ENCODE measurements around the gene MYO10. TPM values are rescaled to one million over a fixed set of nuclear protein-coding genes. Genes with fewer than 3 reads are reported as not detected.

The MYO10 gene
- total and polyA plus RNA-seq, 2 experiments from 2014 or later = 33.7 to 52.4 TPM

GRCh38 chr5:16975950-16976624 is 40.0 kb upstream of the MYO10 start:
- Histone ChIP-seq H3K4me1 (ENCODE audit: insufficient read depth) (no peaks in the 10 kb centered on the region), H3K27ac (no peak overlapping the region), H3K4me2 (no peak overlapping the region), H3K9me3 (ENCODE audit: low read depth) (no peaks in the 10 kb centered on the region), H3K4me3 (no peak overlapping the region), H3K79me2 (no peaks in the 10 kb centered on the region), H3K9me2 (replicated peaks; ENCODE audit: insufficient read depth) (no peaks in the 10 kb centered on the region), H3K27me3 (no peaks in the 10 kb centered on the region), H3K36me3 (replicated peaks; ENCODE audit: insufficient read depth, low read depth) (no peaks in the 10 kb centered on the region), H2AFZ (no peak overlapping the region), H4K20me1 (ENCODE audit: insufficient read depth, poor library complexity, severe bottlenecking) (no peaks in the 10 kb centered on the region)
- TF ChIP-seq EZH2 (IDR thresholded peaks at IDR 0.05; ENCODE audit: borderline replicate concordance) = no peak
- TF ChIP-seq CTCF (IDR thresholded peaks at IDR 0.05; ENCODE audit: poor library complexity) = no peak
- no peak for TF ChIP-seq EZH2phosphoT487 (IDR thresholded peaks at IDR 0.05; ENCODE audit: low read depth, severe bottlenecking, unreplicated experiment)
- WGBS (ENCODE audit: low lambda C conversion rate, missing lambda C conversion rate) = 93% methylated on average over 2 of the region's 2 CpGs
- DNase-seq (ENCODE audit: low spot score) = no peak

GRCh38 chr5:16974981-16975380 is 38.9 kb upstream of the MYO10 start:
- H3K79me2 ChIP-seq = no peaks in the 10 kb centered on the region
- H3K36me3 ChIP-seq (replicated peaks; ENCODE audit: insufficient read depth, low read depth) = no peaks in the 10 kb centered on the region
- H4K20me1 ChIP-seq (ENCODE audit: insufficient read depth, poor library complexity, severe bottlenecking) = no peaks in the 10 kb centered on the region
- no peak for DNase-seq (ENCODE audit: low spot score)
- H3K9me3 ChIP-seq (ENCODE audit: low read depth) = no peaks in the 10 kb centered on the region
- H3K4me1 ChIP-seq (ENCODE audit: insufficient read depth) = no peaks in the 10 kb centered on the region
- H3K4me3 ChIP-seq = no peak overlapping the region
- H2AFZ ChIP-seq = no peak overlapping the region
- no peaks in the 10 kb centered on the region for H3K27me3 ChIP-seq
- no peak for TF ChIP-seq EZH2phosphoT487 (IDR thresholded peaks at IDR 0.05; ENCODE audit: low read depth, severe bottlenecking, unreplicated experiment)
- no peak for TF ChIP-seq EZH2 (IDR thresholded peaks at IDR 0.05; ENCODE audit: borderline replicate concordance)
- no peak for TF ChIP-seq CTCF (IDR thresholded peaks at IDR 0.05; ENCODE audit: poor library complexity)
- H3K4me2 ChIP-seq = no peak overlapping the region
- 85% methylated on average over 2 of the region's 2 CpGs for WGBS (ENCODE audit: low lambda C conversion rate, missing lambda C conversion rate)
- no peaks in the 10 kb centered on the region for H3K9me2 ChIP-seq (replicated peaks; ENCODE audit: insufficient read depth)
- no peak overlapping the region for H3K27ac ChIP-seq

GRCh38 chr5:16970826-16971225 is 34.7 kb upstream of the MYO10 start:
- WGBS (ENCODE audit: low lambda C conversion rate, missing lambda C conversion rate) = 98% methylated on average over 3 of the region's 3 CpGs
- TF ChIP-seq EZH2 (IDR thresholded peaks at IDR 0.05; ENCODE audit: borderline replicate concordance) (no peak), CTCF (IDR thresholded peaks at IDR 0.05; ENCODE audit: poor library complexity) (no peak), EZH2phosphoT487 (IDR thresholded peaks at IDR 0.05; ENCODE audit: low read depth, severe bottlenecking, unreplicated experiment) (no peak)

More at GRCh38 chr5:16970826-16971225, 34.7 kb upstream of the MYO10 start:
- H3K27ac ChIP-seq = no peak overlapping the region
- H2AFZ ChIP-seq = no peak overlapping the region
- no peaks in the 10 kb centered on the region for H3K9me3 ChIP-seq (ENCODE audit: low read depth)
- H3K9me2 ChIP-seq (replicated peaks; ENCODE audit: insufficient read depth) = no peaks in the 10 kb centered on the region
- H3K4me1 ChIP-seq (ENCODE audit: insufficient read depth) = no peaks in the 10 kb centered on the region
- no peaks in the 10 kb centered on the region for H4K20me1 ChIP-seq (ENCODE audit: insufficient read depth, poor library complexity, severe bottlenecking)
- H3K36me3 ChIP-seq (replicated peaks; ENCODE audit: insufficient read depth, low read depth) = no peaks in the 10 kb centered on the region
- H3K27me3 ChIP-seq = no peaks in the 10 kb centered on the region
- no peak overlapping the region for H3K4me3 ChIP-seq
- H3K79me2 ChIP-seq = no peaks in the 10 kb centered on the region
- no peak overlapping the region for H3K4me2 ChIP-seq
- no peak for DNase-seq (ENCODE audit: low spot score)
